Epidermal melanocyte (primary cell): ENCODE measurements around the gene AGAP5.
A peak's percentile ranks its signal among the peaks of the same experiment; 100 is the strongest.

Experiments
- DNase-seq: peaks from one replicate; pipeline ENCODE4 v3.0.0; 2011; ENCODE audit warnings: low spot score; ENCODE audit not compliant: insufficient read length

AGAP5 gene

DNA sequence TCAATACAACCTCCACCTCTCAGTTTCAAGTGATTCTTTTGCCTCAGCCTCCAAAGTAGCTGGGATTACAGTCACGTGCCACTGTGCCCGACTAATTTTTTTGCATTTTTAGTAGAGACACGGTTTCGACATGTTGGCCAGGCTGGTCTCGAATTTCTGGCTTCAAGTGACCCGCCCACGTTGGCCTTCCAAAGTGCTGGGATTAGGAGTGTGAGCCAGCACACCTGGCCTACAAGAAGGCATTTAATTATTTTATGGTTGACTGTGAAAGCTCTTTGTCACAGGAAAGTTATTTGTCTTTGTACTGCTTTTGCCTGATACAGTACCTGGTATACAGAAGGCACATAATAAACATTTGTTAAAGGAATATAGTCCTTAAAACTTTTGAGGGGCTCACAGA is 69.5 kb downstream of the AGAP5 start:
- DNase-seq = no peak

DNA sequence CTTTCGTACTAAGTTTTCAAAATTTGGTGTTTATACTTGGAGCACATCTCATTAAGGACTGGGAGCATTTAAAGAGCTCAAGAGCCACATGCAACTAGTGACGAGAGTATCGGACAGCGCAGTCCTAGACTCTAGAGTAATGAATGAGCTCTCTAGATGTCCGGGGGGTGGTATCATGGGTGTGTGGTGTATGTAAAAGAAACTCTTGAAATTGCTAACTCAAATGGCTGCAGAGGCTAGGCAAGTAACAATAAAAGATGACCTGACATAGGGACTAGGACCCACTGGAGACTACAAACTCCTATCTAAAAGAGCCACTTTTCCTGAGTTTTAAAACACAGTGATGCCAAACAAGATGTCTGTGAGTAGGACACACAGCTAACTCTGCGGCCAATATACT is 70.6 kb downstream of the AGAP5 start:
- no peak for DNase-seq

DNA sequence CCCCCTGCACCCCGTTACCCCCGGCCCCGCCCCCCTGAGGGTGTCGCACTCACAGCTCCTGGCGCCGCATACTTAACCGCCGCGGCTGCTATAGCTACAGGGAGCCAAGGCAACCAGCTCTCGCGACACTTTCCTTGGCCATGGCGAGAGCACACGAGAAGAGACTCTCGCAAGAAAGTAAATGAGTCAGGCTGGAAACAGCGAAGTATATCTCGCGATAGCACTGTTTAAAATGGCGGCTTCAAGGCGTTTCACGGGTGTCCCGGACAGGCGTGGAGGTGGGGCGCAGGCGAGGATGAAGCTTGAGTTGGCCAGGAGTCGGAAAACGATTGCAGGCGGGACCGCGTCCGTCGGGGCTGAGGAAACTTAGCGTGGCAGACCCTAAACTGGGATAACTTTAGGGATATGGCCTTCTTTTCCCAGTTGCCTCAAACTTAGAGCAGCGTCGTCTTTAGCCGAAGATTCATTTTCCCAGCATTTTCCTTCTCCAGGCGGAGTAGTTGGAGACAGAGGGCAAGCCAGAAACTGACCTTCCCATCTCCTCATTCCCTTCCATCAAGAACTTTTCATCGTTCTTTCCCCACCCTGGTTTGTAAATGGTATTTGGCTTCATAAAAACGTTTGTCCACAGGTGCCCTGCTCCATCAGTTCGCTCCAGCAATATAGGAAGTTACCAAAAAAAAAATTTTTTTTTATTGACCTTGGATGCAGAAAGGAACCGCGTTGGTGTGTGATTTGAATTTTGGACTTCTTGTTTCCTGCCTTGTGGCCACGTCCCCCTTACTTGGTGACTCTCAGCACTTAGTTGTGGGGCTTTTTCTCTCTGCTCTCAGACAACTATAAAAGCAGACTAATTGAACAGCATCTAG is 71.8 kb downstream of the AGAP5 start:
- peak; percentile 99 for DNase-seq

GRCh38 chr10:73625004-73625883 is 72.7 kb downstream of the AGAP5 start:
- DNase-seq = no peak
